ENCODE data around the gene MSLN.

Gene MSLN

GRCh38 chr16:813916-814412, 53.4 kb downstream of the MSLN start:
- DNase-seq, result no peak

- no peak for DNase-seq
These were observed 54.4 kb downstream of the MSLN start for GRCh38 chr16:814974-815373.

GRCh38 chr16:815861-816260, 55.3 kb downstream of the MSLN start:
- no peak for DNase-seq

- no peak for DNase-seq
These were observed 56.7 kb downstream of the MSLN start for GRCh38 chr16:817001-817906.

GRCh38 chr16:818132-818531, 57.6 kb downstream of the MSLN start:
- no peak for DNase-seq
